ENCODE measurements around the gene PKP1. TPM values are rescaled to one million over a fixed set of nuclear protein-coding genes. Genes with fewer than 3 reads are reported as not detected.

PKP1 gene
- total RNA-seq, 1 experiment from 2014 or later = not detected

DNA sequence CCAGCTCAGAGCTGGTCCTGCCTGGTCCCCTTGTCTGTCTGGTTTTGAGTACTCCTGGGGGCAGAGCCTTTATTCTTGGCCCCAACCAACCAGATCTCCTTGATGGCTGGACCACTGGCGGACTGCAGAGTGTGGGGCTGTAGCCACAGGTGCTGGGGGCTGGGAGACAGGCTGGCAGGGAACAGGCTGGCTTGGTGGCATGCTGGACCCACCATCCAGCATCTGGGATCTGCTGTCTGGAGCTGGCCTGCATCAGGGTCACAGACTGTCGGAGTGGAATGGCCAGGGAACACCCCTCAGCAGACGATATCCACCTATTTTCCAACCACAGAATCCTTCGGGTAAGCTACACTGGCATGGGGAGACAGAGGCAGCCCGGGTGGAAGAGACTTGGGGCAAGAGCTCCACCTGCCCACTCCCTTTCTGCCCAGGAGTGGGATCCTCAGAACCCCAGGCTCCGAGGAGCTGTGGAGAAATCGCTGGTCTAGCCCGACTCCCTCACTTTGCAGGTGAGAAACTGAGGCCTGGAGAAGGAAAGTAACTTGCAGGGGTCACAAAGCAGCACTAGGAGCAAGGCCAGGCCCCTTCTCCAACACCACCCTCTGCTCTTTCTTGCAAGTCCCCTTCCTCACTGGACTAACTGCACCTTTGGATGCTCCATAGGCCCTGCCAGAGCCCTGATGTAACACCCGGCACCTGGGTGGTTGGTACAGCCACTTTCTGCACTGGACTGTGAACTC lies 53.6 kb downstream of the PKP1 start:
- H3K27me3 ChIP-seq (replicated peaks) = 0 out of 2 replicates have a peak, but pooled peaks cover 2% of the 10 kb centered on the region
- no peaks in the 10 kb centered on the region for H3K36me3 ChIP-seq
- no peaks in the 10 kb centered on the region for H3K4me1 ChIP-seq (replicated peaks)
- H3K9me3 ChIP-seq (replicated peaks) = no peaks in the 10 kb centered on the region
- H3K27ac ChIP-seq = no peak overlapping the region
- no peak overlapping the region for H3K4me3 ChIP-seq
- DNase-seq (ENCODE audit: low read depth in 1 of 2, low spot score in 2 of 2) = no peak

DNA sequence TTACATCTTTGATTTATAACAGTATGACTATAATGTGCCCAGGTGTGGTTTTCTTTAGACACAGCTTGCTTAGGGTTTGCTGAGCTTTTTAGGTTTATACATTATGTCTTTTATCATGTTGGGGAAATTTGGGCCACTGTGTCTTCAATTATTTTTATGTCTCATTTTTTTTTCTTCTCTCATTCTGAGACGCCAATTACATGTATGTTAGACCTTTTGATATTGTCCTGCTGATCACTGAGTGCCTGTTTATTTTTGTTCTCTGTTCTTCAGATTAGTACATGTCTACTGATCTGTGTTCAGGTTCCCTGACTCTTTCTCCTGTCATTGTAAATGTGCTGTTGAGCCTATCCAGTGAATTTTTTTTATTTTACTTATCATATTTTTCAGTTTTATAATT lies 58.1 kb downstream of the PKP1 start:
- DNase-seq (ENCODE audit: low read depth in 1 of 2, low spot score in 2 of 2) = no peak
- Histone ChIP-seq H3K27me3 (replicated peaks) (peaks cover 2% of the 10 kb centered on the region; the same call in 1 of the 2 replicates), H3K4me1 (replicated peaks) (no peaks in the 10 kb centered on the region)

GRCh38 chr1:201344206-201345080 lies 61.1 kb downstream of the PKP1 start:
- H3K27me3 ChIP-seq (replicated peaks) = peaks cover 6% of the 10 kb centered on the region; the same call in 1 of the 2 replicates
- peaks cover 6% of the 10 kb centered on the region; the same call in 1 of the 2 replicates for H3K9me3 ChIP-seq (replicated peaks)
- H3K27ac ChIP-seq = no peak overlapping the region
- H3K4me3 ChIP-seq = no peak overlapping the region
- H3K36me3 ChIP-seq = no peaks in the 10 kb centered on the region
- no peaks in the 10 kb centered on the region for H3K4me1 ChIP-seq (replicated peaks)
- no peak for DNase-seq (ENCODE audit: low read depth in 1 of 2, low spot score in 2 of 2)

More for the DNA sequence above, 58.1 kb downstream of the PKP1 start:
- H3K27ac ChIP-seq = no peak overlapping the region
- H3K4me3 ChIP-seq = no peak overlapping the region
- H3K9me3 ChIP-seq (replicated peaks) = peaks cover 6% of the 10 kb centered on the region; the same call in 1 of the 2 replicates
- no peaks in the 10 kb centered on the region for H3K36me3 ChIP-seq

GRCh38 chr1:201345081-201345355 lies 61.7 kb downstream of the PKP1 start:
- H3K9me3 ChIP-seq (replicated peaks) = peaks cover 6% of the 10 kb centered on the region; the same call in 1 of the 2 replicates

GRCh38 chr1:201346337-201346939 lies 63.1 kb downstream of the PKP1 start:
- peaks cover 6% of the 10 kb centered on the region; the same call in 1 of the 2 replicates for H3K9me3 ChIP-seq (replicated peaks)
- H3K27me3 ChIP-seq (replicated peaks) = peaks cover 4% of the 10 kb centered on the region; the same call in 1 of the 2 replicates
- H3K4me3 ChIP-seq = no peak overlapping the region
- DNase-seq (ENCODE audit: low read depth in 1 of 2, low spot score in 2 of 2) = peak in 1 of 2 experiments; percentile 28
- H3K27ac ChIP-seq = no peak overlapping the region
- no peaks in the 10 kb centered on the region for H3K4me1 ChIP-seq (replicated peaks)
- H3K36me3 ChIP-seq = no peaks in the 10 kb centered on the region

More at GRCh38 chr1:201345081-201345355, 61.7 kb downstream of the PKP1 start:
- Histone ChIP-seq H3K4me3 (no peak overlapping the region), H3K4me1 (replicated peaks) (no peaks in the 10 kb centered on the region), H3K36me3 (no peaks in the 10 kb centered on the region), H3K27ac (no peak overlapping the region), H3K27me3 (replicated peaks) (peaks cover 5% of the 10 kb centered on the region; the same call in 1 of the 2 replicates)
- DNase-seq (ENCODE audit: low read depth in 1 of 2, low spot score in 2 of 2) = no peak

- Histone ChIP-seq H3K27me3 (replicated peaks) (peaks cover 4% of the 10 kb centered on the region; the same call in 1 of the 2 replicates), H3K9me3 (replicated peaks) (peaks cover 6% of the 10 kb centered on the region; the same call in 1 of the 2 replicates), H3K27ac (no peak overlapping the region), H3K4me1 (replicated peaks) (no peaks in the 10 kb centered on the region), H3K36me3 (no peaks in the 10 kb centered on the region), H3K4me3 (no peak overlapping the region)
- no peak for DNase-seq (ENCODE audit: low read depth in 1 of 2, low spot score in 2 of 2)
Measured at GRCh38 chr1:201346987-201347386, 63.7 kb downstream of the PKP1 start.

DNA sequence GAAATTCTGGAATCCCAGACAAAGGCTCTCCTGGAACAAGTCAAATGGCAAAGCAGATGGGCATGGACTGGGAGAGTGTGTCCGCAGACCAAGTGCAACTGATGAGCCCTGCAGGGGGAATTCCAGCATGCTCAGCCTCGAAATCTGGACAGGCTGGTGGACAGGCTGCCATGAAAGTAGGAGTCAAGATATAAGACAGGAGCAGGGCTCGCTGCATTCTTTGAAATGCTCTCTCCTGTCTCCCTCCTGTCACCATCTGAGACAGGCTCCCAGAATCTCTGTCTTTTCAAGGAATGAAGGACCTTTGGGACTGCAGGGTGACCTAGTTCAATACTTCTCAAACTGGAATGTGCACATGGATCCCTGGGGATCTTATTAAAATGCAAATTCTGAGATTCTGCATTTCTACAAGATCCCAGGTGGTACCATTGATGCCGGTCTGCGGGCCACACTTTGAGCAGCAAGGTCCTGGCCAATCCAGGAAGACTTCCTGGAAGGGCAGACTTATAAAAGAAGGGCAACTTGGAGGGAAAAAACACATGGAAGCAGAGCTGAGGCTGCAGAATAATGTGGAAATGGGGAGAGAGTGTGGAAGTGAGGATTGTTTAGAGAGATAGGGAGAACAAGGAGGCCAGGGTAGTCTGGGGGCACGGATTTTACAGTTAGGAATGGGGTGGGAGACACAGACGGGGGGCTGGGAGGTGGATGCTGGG lies 64.3 kb downstream of the PKP1 start:
- Histone ChIP-seq H3K4me1 (replicated peaks) (no peaks in the 10 kb centered on the region), H3K36me3 (no peaks in the 10 kb centered on the region), H3K27me3 (replicated peaks) (peaks cover 4% of the 10 kb centered on the region; the same call in 1 of the 2 replicates), H3K9me3 (replicated peaks) (peaks cover 3% of the 10 kb centered on the region; the same call in 1 of the 2 replicates), H3K4me3 (no peak overlapping the region), H3K27ac (no peak overlapping the region)
- DNase-seq (ENCODE audit: low read depth in 1 of 2, low spot score in 2 of 2) = no peak

DNA sequence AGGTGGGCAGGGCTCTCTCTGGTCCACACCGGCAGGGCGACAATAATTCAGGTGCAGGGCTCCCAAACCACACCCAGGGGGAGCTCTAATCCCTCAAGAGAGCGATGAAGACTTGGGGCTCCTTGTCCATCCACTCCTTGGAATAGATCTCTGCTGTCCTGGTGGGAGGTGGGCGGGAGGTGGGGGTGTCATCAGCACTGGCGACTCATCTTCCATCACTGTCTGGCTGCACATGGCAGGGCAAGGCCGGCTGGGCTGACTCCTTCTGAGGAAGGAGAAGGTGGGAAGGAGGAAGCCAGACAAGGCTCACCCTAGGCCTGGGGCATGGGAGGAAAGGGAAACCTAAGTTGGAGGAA lies 64.9 kb downstream of the PKP1 start:
- H3K9me3 ChIP-seq (replicated peaks) = no peaks in the 10 kb centered on the region
- H3K4me3 ChIP-seq = no peak overlapping the region
- H3K27me3 ChIP-seq (replicated peaks) = peaks cover 7% of the 10 kb centered on the region; the same call in 1 of the 2 replicates
- H3K4me1 ChIP-seq (replicated peaks) = no peaks in the 10 kb centered on the region
- DNase-seq (ENCODE audit: low read depth in 1 of 2, low spot score in 2 of 2) = peak in 1 of 2 experiments; percentile 28
- H3K27ac ChIP-seq = no peak overlapping the region
- no peaks in the 10 kb centered on the region for H3K36me3 ChIP-seq

DNA sequence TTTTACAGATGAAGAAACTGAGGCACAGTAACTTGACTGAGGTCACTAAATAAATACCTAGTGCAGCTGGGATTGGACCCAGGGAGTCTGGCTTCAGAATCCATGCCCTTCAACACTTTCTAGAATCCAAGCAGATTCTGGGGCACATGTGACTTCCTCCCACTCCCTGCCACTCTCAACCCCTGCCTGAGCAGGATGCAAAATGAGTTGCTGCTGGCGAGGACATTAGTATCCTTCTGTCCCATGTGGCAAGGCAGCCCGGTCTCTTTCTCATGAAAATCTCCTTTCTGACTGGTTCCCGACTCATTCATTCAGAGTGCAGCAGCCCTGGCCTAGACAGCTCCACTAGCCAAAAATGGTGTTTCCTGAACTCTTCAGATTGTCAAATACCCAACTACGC lies 65.8 kb downstream of the PKP1 start:
- Histone ChIP-seq H3K4me1 (replicated peaks) (no peaks in the 10 kb centered on the region), H3K27me3 (replicated peaks) (0 out of 2 replicates have a peak, but pooled peaks cover 7% of the 10 kb centered on the region), H3K36me3 (no peaks in the 10 kb centered on the region), H3K4me3 (no peak overlapping the region), H3K9me3 (replicated peaks) (no peaks in the 10 kb centered on the region), H3K27ac (no peak overlapping the region)
- no peak for DNase-seq (ENCODE audit: low read depth in 1 of 2, low spot score in 2 of 2)

- DNase-seq (ENCODE audit: low read depth in 1 of 2, low spot score in 2 of 2) = no peak
- Histone ChIP-seq H3K4me3 (no peak overlapping the region), H3K36me3 (no peaks in the 10 kb centered on the region), H3K27me3 (replicated peaks) (0 out of 2 replicates have a peak, but pooled peaks cover 7% of the 10 kb centered on the region), H3K9me3 (replicated peaks) (no peaks in the 10 kb centered on the region), H3K4me1 (replicated peaks) (no peaks in the 10 kb centered on the region), H3K27ac (no peak overlapping the region)
Measured at GRCh38 chr1:201350361-201350725, 67.0 kb downstream of the PKP1 start.

GRCh38 chr1:201350884-201351283 lies 67.6 kb downstream of the PKP1 start:
- Histone ChIP-seq H3K27ac (no peak overlapping the region), H3K27me3 (replicated peaks) (0 out of 2 replicates have a peak, but pooled peaks cover 7% of the 10 kb centered on the region), H3K9me3 (replicated peaks) (no peaks in the 10 kb centered on the region), H3K4me1 (replicated peaks) (no peaks in the 10 kb centered on the region), H3K36me3 (no peaks in the 10 kb centered on the region), H3K4me3 (no peak overlapping the region)
- no peak for DNase-seq (ENCODE audit: low read depth in 1 of 2, low spot score in 2 of 2)

DNA sequence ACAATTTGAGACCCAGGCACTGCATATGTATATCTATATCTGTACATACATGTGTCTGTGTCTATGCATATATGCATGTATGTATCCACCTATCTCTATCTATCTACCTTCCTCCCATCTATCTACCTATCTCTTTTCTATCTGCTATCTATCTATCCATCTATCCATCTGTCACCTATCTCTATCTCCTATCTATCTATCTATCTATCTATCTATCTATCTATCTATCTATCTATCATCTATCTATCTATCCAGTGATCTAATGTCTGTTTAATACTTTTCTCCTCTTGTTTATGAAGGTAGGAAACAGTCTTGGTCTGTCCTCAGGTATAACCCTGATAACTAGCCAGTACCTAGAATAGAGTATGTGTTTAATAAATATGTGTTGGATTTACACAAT lies 68.3 kb downstream of the PKP1 start:
- no peaks in the 10 kb centered on the region for H3K4me1 ChIP-seq (replicated peaks)
- 0 out of 2 replicates have a peak, but pooled peaks cover 7% of the 10 kb centered on the region for H3K27me3 ChIP-seq (replicated peaks)
- no peak overlapping the region for H3K4me3 ChIP-seq
- H3K36me3 ChIP-seq = no peaks in the 10 kb centered on the region
- H3K9me3 ChIP-seq (replicated peaks) = no peaks in the 10 kb centered on the region
- H3K27ac ChIP-seq = no peak overlapping the region
- no peak for DNase-seq (ENCODE audit: low read depth in 1 of 2, low spot score in 2 of 2)

Data from SJSA1 (cell line).